Left kidney (tissue), 2 donors: Measurements from ENCODE around the gene C1orf159. TPM values are rescaled to one million over a fixed set of nuclear protein-coding genes. Genes with fewer than 3 reads are reported as not detected.
"Not testable (repeated sequence)": the region's sequence is repeated elsewhere in the genome, so short reads cannot be mapped to it uniquely, and the experiment has no call there.

Experiments used
- DNase-seq: peaks from one replicate; pipeline ENCODE4 v3.0.0-alpha.2; 2013
- polyA plus RNA-seq: library from polyadenylated mRNA; unstranded; fragments of 120-200 nt; gene quantifications from one replicate; pipeline ENCODE4 v1.2.1, GENCODE V29; 2013; ENCODE audit not compliant: insufficient read length

C1orf159 gene
- polyA plus RNA-seq, 1 donor: 9.4 TPM

DNA sequence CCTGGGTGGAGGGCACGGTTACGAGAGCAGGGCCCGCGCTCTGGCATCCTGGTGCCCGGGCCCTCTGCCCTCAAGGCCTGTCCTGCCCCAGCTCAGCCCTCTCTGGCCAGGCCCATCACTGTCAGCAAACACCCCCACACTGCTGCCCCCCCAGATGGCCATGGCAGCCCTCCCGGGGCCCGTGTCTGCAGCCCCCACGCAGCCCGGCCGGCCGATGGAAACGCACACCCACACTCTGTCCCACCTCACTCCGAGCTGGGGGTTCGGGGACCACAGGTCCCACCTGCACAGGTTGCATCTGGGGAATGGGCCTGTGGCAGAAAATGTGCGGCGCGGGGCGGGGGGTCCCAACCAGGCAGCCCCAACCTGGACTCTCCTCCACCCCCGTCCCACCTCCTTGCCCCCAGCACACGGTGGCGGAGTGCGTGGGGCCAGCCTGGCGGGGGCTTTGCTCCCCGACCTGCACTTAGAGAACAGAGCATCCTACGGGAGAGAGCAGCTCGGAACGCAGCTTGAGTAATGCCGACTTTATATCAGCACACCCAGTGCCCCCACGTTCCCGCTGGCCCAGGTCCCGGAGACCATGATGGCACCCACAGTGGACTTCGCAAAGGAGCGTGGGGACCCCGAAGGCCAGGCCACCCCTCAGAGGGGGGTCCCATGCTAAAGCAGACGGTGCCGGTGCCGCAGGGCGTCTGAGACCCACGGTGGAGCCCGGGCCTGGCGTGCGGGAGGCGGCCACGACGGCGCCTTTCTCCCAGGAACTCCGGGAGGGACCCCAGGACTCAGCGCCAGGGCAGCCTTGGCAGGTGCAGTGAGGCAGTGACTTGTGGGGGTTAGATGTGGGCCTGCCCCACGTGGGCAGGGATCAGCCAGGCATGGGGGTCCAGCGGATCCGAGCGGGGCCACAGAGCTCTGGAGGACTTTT is 34.3 kb downstream of the C1orf159 start:
- no peak for DNase-seq

GRCh38 chr1:1080951-1081310 is 35.0 kb downstream of the C1orf159 start:
- DNase-seq: no peak

GRCh38 chr1:1080122-1080757 is 35.6 kb downstream of the C1orf159 start:
- no peak for DNase-seq

DNA sequence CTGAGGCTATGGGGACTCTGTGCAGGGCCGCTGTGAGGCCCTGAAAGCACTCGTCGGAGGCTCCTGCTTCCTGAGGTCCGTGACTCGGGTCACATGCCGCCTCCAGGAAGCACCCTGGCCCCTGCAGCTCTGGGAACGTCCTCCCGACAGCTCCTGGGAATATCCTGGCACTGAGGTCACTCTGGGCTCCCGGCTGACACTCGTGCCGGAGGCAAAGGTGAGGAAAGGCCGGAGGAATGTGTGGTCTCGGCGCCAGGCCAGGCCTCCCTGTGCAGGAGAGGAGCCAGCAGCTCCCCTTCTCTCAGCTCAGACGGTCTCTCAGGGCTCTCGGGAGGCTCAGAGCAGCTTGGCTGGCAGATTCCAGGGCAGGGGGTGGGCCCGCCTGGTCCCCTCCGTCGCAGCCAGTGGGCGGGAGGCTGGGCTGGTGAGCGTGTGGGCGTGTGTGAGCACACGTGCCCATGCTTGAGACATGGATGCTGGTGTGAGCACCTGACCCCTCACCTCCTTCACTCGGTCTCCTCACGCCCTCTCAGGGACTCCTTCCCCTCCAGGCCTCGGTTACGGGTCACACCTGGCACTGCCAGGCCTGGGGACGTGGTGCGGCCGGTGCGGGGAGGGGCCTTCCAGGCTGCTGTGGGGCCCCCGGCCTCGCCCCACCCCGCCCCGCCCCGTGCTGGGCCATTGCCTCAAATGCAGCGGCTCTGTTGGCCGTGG is 36.3 kb downstream of the C1orf159 start:
- DNase-seq: no peak

DNA sequence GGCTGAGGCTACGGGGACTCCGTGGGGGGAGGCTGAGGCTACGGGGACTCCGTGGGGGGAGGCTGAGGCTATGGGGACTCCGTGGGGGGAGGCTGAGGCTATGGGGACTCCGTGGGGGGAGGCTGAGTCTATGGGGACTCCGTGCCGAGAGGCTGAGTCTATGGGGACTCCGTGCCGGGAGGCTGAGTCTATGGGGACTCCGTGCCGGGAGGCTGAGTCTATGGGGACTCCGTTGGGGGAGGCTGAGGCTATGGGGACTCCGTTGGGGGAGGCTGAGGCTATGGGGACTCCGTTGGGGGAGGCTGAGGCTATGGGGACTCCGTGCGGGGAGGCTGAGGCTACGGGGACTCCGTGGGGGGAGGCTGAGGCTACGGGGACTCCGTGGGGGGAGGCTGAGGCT is 38.5 kb downstream of the C1orf159 start:
- not testable (repeated sequence) for DNase-seq

DNA sequence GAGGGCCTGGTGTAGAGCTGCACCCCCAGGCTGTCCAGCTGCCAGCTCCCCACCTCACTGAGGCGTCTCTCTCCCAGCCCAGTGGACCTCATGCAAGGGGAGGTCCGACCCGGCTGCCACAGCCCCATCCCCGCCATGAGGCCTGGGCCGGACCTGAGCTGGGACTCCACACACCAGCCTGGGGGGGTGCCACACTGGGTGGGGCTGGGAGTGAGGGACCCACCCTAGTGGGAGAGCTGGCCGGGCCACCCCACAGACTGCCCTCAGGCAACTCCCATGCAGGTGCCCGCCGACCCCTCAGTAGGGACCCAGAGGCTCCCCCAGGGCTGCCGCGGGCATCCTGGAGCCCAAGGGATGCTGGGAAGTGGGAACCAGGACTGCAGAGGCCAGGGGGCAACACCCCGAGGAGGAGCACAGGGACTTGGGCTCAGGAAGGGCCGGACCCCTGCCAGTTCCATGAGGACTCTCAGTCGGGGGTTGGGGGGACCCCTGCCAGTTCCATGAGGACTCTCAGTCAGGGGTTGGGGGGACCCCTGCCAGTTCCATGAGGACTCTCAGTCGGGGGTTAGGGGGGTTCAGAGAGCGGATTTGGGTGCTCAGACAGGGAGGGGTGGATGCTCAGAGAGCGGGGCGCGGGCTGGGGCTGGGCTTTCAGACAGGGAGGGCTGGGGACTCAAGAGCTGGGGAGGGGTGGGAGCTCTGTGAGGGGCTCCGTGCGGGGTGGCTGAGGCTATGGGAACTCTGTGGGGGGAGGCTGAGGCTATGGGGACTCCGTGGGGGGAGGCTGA is 40.5 kb downstream of the C1orf159 start:
- no peak for DNase-seq

DNA sequence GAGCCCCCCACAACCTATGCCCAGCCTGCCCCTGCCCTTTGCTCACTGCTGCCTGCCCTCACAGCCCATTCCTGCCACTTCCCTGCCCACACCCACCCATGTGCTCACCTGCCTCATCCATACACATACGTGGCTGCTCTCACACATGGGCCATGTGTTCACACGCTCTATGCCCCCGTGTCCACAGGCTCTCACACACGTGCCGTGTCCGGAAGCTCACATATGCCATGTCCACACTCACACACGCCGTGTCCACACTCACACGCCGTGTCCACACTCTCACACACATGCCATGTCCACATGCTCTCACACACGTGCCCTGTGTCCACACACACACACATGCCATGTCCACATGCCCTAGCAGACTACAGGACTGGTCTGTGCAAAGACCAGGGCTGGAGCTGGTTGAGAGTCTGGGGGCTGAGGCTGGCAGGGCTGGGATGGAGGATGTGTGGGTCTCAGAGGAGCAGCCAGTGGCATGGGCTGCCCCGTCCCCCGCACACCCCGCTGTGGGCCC is 41.2 kb downstream of the C1orf159 start:
- no peak for DNase-seq

GRCh38 chr1:1073743-1074587 is 41.9 kb downstream of the C1orf159 start, which contains the start of gene RNF223:
Gene RNF223 (minus strand): TSS chr1:1074306. CDS start chr1:1072566, 1,740 bp downstream.
- DNase-seq: no peak

- DNase-seq: no peak
Observed at GRCh38 chr1:1072849-1073742, 42.8 kb downstream of the C1orf159 start.

- no peak for DNase-seq
Observed at GRCh38 chr1:1072299-1072848, 43.5 kb downstream of the C1orf159 start.

DNA sequence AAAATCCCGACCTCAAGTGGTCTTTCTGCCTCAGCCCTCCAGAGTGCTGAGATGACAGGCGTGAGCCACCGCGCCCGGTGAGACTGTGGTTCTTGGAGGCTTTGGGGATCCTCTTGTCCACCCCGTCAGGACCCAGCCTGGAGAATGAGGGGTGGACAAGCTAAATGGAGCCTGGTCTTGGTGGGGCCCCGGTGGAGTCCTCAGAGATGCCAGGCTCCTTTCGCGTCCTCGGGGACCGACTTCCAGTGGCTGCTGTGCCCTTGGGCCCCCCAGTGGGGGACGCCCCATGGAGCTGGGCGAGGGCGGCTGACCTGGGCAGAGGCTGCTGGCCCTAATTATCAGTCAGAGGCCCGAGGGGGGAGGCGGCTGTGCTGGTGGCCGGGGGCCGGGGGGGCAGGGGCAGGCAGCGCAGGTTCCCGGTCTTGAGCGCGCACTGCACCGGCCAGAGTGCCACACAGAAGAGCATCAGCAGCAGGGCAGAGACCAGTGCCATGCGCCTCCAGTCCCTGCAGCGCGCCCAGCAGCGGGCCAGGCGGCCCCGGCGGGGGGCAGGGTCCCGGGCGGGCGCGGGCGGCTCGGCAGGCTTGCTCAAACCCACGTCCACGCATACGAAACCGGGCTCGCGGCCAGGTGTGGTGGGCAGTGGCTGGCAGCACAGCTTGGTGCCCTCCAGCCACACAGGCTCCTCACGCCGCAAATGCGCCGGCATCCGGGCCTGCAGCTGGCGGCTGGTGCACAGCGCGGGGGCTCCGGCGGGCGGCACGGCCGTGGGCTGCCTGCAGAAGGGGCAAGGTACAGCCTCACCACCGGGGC is 44.2 kb downstream of the C1orf159 start:
- DNase-seq: no peak

DNA sequence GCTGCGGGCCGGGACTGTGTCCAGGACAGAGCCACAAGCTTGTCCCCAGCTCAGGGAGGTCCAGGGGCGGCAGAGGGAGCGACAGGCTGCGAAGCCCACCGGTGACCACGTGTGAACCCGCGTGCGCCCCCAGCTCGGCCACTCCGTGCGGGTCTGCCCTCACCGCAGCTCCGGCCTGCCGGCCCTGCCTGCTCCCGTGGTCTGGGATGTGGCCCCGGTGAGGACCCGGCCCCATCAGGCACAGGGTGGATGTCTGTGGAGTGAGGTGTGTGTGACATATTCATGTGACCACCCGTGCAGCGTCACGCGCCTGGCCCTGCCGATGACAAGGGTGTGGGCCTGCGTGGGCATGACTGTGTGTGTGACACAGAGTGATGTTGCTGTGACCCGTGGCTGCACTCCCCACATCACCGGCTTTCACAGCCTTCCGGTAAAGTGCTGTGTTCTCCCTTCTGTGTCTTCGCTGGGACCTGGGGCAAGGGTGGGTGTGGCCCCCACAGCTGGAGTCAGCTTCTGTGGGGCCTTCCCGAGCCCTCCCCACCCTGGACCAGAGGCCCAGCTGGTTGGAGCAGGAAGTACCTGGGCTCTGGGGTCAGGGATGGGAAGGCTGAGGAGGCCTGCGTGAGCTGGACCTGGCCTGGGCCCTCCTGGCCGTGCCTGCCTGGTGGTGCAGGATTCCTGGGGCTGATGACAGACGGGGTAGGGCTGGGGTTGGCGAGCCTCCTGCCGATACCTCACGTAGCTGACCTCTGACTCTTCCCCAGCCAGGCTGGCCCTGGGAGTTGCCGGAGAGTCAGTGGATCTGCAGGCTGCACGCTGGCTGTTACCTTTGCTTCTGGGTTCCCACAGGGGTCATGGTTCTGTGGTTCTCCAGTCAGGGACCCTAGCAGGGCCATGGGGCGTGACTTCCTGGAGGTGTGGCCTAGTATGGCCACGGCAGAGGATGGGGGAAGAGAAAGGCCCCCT is 45.9 kb downstream of the C1orf159 start:
- DNase-seq: no peak

GRCh38 chr1:1069056-1069710 is 46.7 kb downstream of the C1orf159 start:
- no peak for DNase-seq

DNA sequence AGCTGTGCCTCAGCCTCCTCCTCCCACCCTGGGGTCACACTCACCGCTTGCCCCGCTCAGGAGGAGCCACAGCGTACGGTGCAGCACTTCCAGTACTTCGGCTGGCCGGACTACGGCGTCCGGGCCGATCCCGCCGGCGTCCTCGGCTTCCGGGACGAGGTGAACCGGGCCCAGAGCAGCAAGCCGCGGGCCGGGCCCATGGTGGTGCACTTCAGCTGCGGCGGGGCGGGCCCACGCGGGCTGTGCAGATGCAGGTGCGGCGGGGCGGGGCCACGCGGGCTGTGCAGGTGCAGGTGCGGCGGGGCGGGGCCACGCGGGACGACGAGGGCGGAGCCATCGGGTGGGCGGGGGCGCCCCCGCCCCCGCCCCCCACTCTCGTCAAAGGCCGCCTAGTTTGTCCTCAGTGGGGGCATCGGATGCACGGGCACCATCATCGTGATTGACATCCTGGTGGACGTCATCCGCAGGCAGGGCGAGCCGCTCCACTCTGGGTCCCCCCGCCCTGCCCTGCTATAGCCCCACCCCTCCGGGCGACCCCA is 47.3 kb downstream of the C1orf159 start:
- DNase-seq: no peak

DNA sequence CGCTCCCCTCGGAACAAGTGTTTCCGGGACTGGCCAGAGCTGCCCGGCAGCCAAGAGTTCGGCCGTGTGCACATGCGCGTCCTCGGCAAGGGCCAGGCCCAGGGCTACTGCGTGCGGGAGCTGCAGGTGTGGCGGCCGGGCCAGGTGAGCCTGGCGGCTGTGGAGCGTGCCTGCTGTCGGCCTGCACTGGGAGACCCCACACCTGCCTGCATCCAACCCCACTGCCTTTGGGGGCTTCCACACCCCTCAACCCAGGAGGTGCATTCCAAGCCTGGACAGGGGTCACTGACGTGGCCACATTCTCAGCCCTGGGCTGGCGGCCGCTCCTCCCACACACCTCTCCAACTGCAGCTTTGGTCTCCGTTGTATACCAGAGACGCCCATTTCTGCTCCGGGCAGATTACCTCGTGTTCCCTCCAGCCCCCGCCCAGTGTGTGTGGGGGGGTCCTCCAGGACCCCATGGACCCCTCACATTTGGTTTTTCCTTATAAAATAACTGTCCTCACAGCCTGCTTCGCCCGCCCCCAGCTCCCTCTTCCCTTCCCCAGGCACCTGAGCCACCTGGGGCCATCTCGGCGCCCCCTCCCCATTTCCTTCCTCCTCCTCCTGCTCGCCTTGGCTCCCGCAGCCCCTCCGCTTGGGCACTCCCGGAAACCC is 47.9 kb downstream of the C1orf159 start:
- DNase-seq: no peak
